K562 (cell line): ENCODE measurements around the gene UBXN11. TPM values are rescaled to one million over a fixed set of nuclear protein-coding genes. Genes with fewer than 3 reads are reported as not detected.
A peak's percentile ranks its signal among the peaks of the same experiment; 100 is the strongest.

Experiments used
- ARID3B ChIP-seq: fragments of 250-450 bp; sonication (Bioruptor Pico); IDR thresholded peaks from 2 replicates; pipeline ENCODE4 v1.4.0; 2020; ENCODE audit warnings: borderline replicate concordance
- BCL6 ChIP-seq: fragments of 250-450 bp; sonication (Bioruptor Pico); IDR thresholded peaks from 2 replicates; pipeline ENCODE4 v1.4.0; 2020
- C11orf30 ChIP-seq: fragments of 450-650 bp; IDR thresholded peaks from 2 replicates; pipeline ENCODE4 v1.6.1; 2016; ENCODE audit warnings: low read depth, mild to moderate bottlenecking
- CBFA2T3 ChIP-seq: fragments of 450-650 bp; IDR thresholded peaks from 2 replicates; pipeline ENCODE4 v1.6.1; 2017
- CREB3 ChIP-seq: fragments of 450-650 bp; conservative IDR thresholded peaks from 2 replicates; pipeline ENCODE4 v1.6.1; 2016; ENCODE audit warnings: missing genetic modification characterization, low read depth, mild to moderate bottlenecking, missing compliant biosample characterization, moderate library complexity
- CREM ChIP-seq: IDR thresholded peaks from 2 replicates; pipeline ENCODE4 v1.6.1; 2014; ENCODE audit warnings: antibody characterized with exemption, low read depth
- EGR1 ChIP-seq: fragments of 450-650 bp; conservative IDR thresholded peaks from 2 replicates; pipeline ENCODE4 v1.6.1; 2017; ENCODE audit warnings: mild to moderate bottlenecking
- ELF1 ChIP-seq: fragments of 200-800 bp; sonication (Bioruptor generic); IDR thresholded peaks from 2 replicates; pipeline ENCODE4 v1.6.1; 2016; ENCODE audit warnings: missing genetic modification characterization, missing compliant biosample characterization
- FOSL1 ChIP-seq: fragments of 200-800 bp; sonication (Bioruptor generic); conservative IDR thresholded peaks from 2 replicates; pipeline ENCODE4 v1.6.1; 2016; ENCODE audit warnings: missing genetic modification characterization, missing compliant biosample characterization
- GATAD2B ChIP-seq: fragments of 450-650 bp; IDR thresholded peaks from 2 replicates; pipeline ENCODE4 v1.6.1; 2017; ENCODE audit warnings: mild to moderate bottlenecking, borderline replicate concordance
- MAFF ChIP-seq: IDR thresholded peaks from 2 replicates; pipeline ENCODE4 v1.6.1; 2012; ENCODE audit warnings: low read length, improper control_type of control experiment
- MAZ ChIP-seq, 2 experiments: fragments of 450-650 bp in 1 of 2; sonication (generic) in 1 of 2; formaldehyde crosslinking; IDR thresholded peaks in 1 of 2; conservative IDR thresholded peaks in 1 of 2; 2 replicates each; pipeline versions ENCODE4 v1.4.0 to v1.5.0; 2020; ENCODE audit warnings: mild to moderate bottlenecking in 1 of 2, missing genetic modification reagents in 1 of 2
- MIER1 ChIP-seq: fragments of 450-650 bp; IDR thresholded peaks from 2 replicates; pipeline ENCODE4 v1.6.1; 2016; ENCODE audit warnings: antibody characterized with exemption, mild to moderate bottlenecking, low read depth
- MYBL2 ChIP-seq, 2 experiments: fragments of 450-650 bp in 1 of 2; sonication (generic) in 1 of 2; formaldehyde crosslinking in 1 of 2; IDR thresholded peaks; 2 replicates each; pipeline versions ENCODE4 v1.6.1 to v1.8.1; 2017 to 2022; ENCODE audit warnings: borderline replicate concordance in 1 of 2, inconsistent platforms in 1 of 2, low read depth in 1 of 2, mild to moderate bottlenecking in 1 of 2, missing genetic modification reagents in 1 of 2, moderate library complexity in 1 of 2
- NCOA4 ChIP-seq: fragments of 450-650 bp; IDR thresholded peaks from 2 replicates; pipeline ENCODE4 v1.6.1; 2018; ENCODE audit warnings: mild to moderate bottlenecking; ENCODE audit not compliant: partially characterized antibody
- NFIC ChIP-seq: fragments of 450-650 bp; IDR thresholded peaks from 2 replicates; pipeline ENCODE4 v1.6.1; 2017; ENCODE audit warnings: mild to moderate bottlenecking, inconsistent platforms
- RAD21 ChIP-seq, 2 experiments: fragments of 250-450 bp in 1 of 2; fragments of 450-650 bp in 1 of 2; sonication (Bioruptor Pico) in 1 of 2; formaldehyde crosslinking in 1 of 2; IDR thresholded peaks in 1 of 2; conservative IDR thresholded peaks in 1 of 2; 2 replicates each; pipeline versions ENCODE4 v1.4.0 to v1.8.0; 2020 to 2022; ENCODE audit warnings: mild to moderate bottlenecking in 2 of 2, moderate library complexity in 1 of 2
- SMAD4 ChIP-seq: fragments of 250-450 bp; sonication (Bioruptor Pico); conservative IDR thresholded peaks from 2 replicates; pipeline ENCODE4 v1.8.0; 2021; ENCODE audit warnings: inconsistent platforms, mild to moderate bottlenecking, moderate library complexity
- SRSF9 ChIP-seq: fragments of 200-400 bp; formaldehyde crosslinking; IDR thresholded peaks from 2 replicates; pipeline ENCODE4 v1.6.1; 2017; ENCODE audit warnings: low read depth, low read length, borderline replicate concordance
- ZFPM2 ChIP-seq: fragments of 250-450 bp; sonication (Bioruptor Pico); IDR thresholded peaks from 2 replicates; pipeline ENCODE4 v1.5.1; 2022; ENCODE audit warnings: mild to moderate bottlenecking
- ZNF140 ChIP-seq: fragments of 250-450 bp; sonication (Bioruptor Pico); IDR thresholded peaks from 2 replicates; pipeline ENCODE4 v1.8.0; 2021; ENCODE audit warnings: moderate library complexity, mild to moderate bottlenecking, inconsistent platforms
- ZNF23 ChIP-seq: fragments of 250-450 bp; sonication (Bioruptor Pico); IDR thresholded peaks from 2 replicates; pipeline ENCODE4 v1.4.0; 2020; ENCODE audit warnings: mild to moderate bottlenecking
- ZNF41 ChIP-seq: fragments of 250-450 bp; sonication (Bioruptor Pico); conservative IDR thresholded peaks from 2 replicates; pipeline ENCODE4 v1.4.0; 2020; ENCODE audit warnings: mild to moderate bottlenecking
- ZNF707 ChIP-seq: fragments of 250-450 bp; sonication (Bioruptor Pico); conservative IDR thresholded peaks from 2 replicates; pipeline ENCODE4 v1.8.0; 2022; ENCODE audit warnings: inconsistent platforms, mild to moderate bottlenecking, moderate library complexity
- polyA plus RNA-seq, 8 experiments: library from polyadenylated mRNA; depleted of rRNA in 4 of 8; stranded (reverse) in 5 of 8; unstranded in 3 of 8; fragments of >200 nt; fragmentation: Nextera tagmentation in 2 of 8; fragmentation: Illumina TruSeq in 1 of 8; extraction: Ambion mirVana in 2 of 8; extraction: Trizol in 1 of 8; gene quantifications; 2 replicates each; pipeline versions ENCODE4 v1.2.1 to v1.2.3, GENCODE V29; 2011 to 2014; ENCODE audit warnings: inconsistent platforms in 1 of 8, missing spikeins in 1 of 8
- total RNA-seq, 7 experiments: library from RNA; depleted of rRNA in 6 of 7; stranded (reverse); fragments of >200 nt in 6 of 7; fragmentation: Illumina TruSeq in 2 of 7; extraction: Trizol in 2 of 7; gene quantifications; 2 replicates each; pipeline versions ENCODE4 v1.2.1 to v1.2.3, GENCODE V29; 2011 to 2021; ENCODE audit warnings: low replicate concordance in 1 of 7
- TF ChIP-seq, protein P1 (sequence below), 2 experiments: IDR thresholded peaks; 2 replicates each; pipeline ENCODE4 v1.6.1; 2012; ENCODE audit warnings: improper control_type of control experiment in 2 of 2, low read depth in 2 of 2, low read length in 2 of 2, borderline replicate concordance in 1 of 2

UBXN11 gene
- total and polyA plus RNA-seq, 9 of the 15 experiments (the other 6 are each of a cell fraction or from before 2014, with no cell fraction given): 0.48 to 34.3 (median 11.3) TPM

- TF ChIP-seq CBFA2T3: peak; percentile 65
- TF ChIP-seq CREM: no peak
- no peak for TF ChIP-seq ARID3B (CRISPR knock-in tag)
- TF ChIP-seq NCOA4: no peak
- TF ChIP-seq SMAD4 (CRISPR knock-in tag): peak; percentile 48; the same call in 1 of the 2 replicates
- TF ChIP-seq EGR1: no peak
- TF ChIP-seq ZNF23 (CRISPR knock-in tag): no peak
- TF ChIP-seq ZFPM2 (CRISPR knock-in tag): no peak
- TF ChIP-seq NFIC: 0 out of 2 replicates have a peak, but pooled peaks have one; percentile 4
- TF ChIP-seq, protein P1, sequence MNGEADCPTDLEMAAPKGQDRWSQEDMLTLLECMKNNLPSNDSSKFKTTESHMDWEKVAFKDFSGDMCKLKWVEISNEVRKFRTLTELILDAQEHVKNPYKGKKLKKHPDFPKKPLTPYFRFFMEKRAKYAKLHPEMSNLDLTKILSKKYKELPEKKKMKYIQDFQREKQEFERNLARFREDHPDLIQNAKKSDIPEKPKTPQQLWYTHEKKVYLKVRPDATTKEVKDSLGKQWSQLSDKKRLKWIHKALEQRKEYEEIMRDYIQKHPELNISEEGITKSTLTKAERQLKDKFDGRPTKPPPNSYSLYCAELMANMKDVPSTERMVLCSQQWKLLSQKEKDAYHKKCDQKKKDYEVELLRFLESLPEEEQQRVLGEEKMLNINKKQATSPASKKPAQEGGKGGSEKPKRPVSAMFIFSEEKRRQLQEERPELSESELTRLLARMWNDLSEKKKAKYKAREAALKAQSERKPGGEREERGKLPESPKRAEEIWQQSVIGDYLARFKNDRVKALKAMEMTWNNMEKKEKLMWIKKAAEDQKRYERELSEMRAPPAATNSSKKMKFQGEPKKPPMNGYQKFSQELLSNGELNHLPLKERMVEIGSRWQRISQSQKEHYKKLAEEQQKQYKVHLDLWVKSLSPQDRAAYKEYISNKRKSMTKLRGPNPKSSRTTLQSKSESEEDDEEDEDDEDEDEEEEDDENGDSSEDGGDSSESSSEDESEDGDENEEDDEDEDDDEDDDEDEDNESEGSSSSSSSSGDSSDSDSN (IDR thresholded peaks at IDR 0.05; ENCODE audit: borderline replicate concordance in 1 of 2, low read depth in 2 of 2, low read length in 2 of 2): no peak
- no peak for TF ChIP-seq BCL6 (CRISPR knock-in tag)
- no peak for TF ChIP-seq ZNF140 (CRISPR knock-in tag)
- TF ChIP-seq C11orf30: no peak
- peak; percentile 38; the same call in 1 of the 2 replicates for TF ChIP-seq ELF1 (tag)
- TF ChIP-seq MAFF: no peak
- no peak for TF ChIP-seq RAD21 (CRISPR knock-in tag; conservative IDR thresholded peaks at IDR 0.05 in 1 of 2, IDR thresholded peaks at IDR 0.05 in 1 of 2)
- TF ChIP-seq MYBL2 (IDR thresholded peaks at IDR 0.05; ENCODE audit: low read depth): no peak
- no peak for TF ChIP-seq MYBL2 (CRISPR knock-in tag; IDR thresholded peaks at IDR 0.05; ENCODE audit: borderline replicate concordance)
- TF ChIP-seq SRSF9: no peak
- no peak for TF ChIP-seq ZNF707 (CRISPR knock-in tag)
- TF ChIP-seq CREB3 (tag): no peak
- TF ChIP-seq MIER1: no peak
- no peak for TF ChIP-seq GATAD2B
- peak in 1 of 2 experiments; percentile 64; a peak in 2 of 4 replicates for TF ChIP-seq MAZ (CRISPR knock-in tag; conservative IDR thresholded peaks at IDR 0.05 in 1 of 2, IDR thresholded peaks at IDR 0.05 in 1 of 2)
- no peak for TF ChIP-seq ZNF41
- peak; percentile 79 for TF ChIP-seq FOSL1 (tag)
Observed at GRCh38 chr1:26288311-26288941, 18.0 kb downstream of the UBXN11 start (continued).
